HCT116 (cell line): ENCODE data around the gene KIAA1549. TPM values are rescaled to one million over a fixed set of nuclear protein-coding genes. Genes with fewer than 3 reads are reported as not detected.

Experiments
- ATAC-seq: fragments of 200-7000 bp; cut with Tn5 transposase; 2 replicates; pipeline ENCODE4 v1.9.1; 2020; ENCODE audit warnings: mild to moderate bottlenecking, moderate library complexity
- BruUV-seq: library from RNA; stranded (reverse); fragments of 400-500 nt; replicated peaks from 2 replicates; lab custom pipeline; 2021; lab: Mats Ljungman, UMichigan
- CTCF ChIA-PET: fragments of 300-600 bp; sonication (Branson Sonifier 250); formaldehyde crosslinking; loops from one replicate; lab custom pipeline; 2021; ENCODE audit warnings: antibody characterized with exemption; lab: Charles Lee
- POLR2A ChIA-PET: fragments of 300-600, 350-600 bp; sonication (Branson Sonifier 250); formaldehyde crosslinking; loops from one replicate; lab custom pipeline; 2021; ENCODE audit warnings: antibody characterized with exemption; lab: Charles Lee
- RAD21 ChIA-PET, 2 experiments: fragments of 300-600 bp; sonication (Branson Sonifier 250); formaldehyde crosslinking; loops; one replicate each; lab custom pipeline; 2023; ENCODE audit warnings: low total read pairs in 2 of 2; ENCODE audit not compliant: uncharacterized antibody in 2 of 2, unreplicated experiment in 2 of 2, low non-redundant PET in 1 of 2; lab: Charles Lee
- DNase-seq: peaks from one replicate; pipeline ENCODE4 v3.0.0-alpha.2; 2010; ENCODE audit warnings: low read depth, low spot score
- H2AFZ ChIP-seq: fragments of 200-600 bp; shearing (Covaris generic), sonication (generic); 2 replicates; pipeline ENCODE4 v1.6.1; 2017; ENCODE audit warnings: low read depth, mixed run types, mixed read lengths, antibody characterized with exemption, low read length; ENCODE audit not compliant: poor library complexity, severe bottlenecking
- H3K27ac ChIP-seq: 2 replicates; pipeline ENCODE4 v1.5.1; 2012; ENCODE audit warnings: low read depth, low read length
- H3K27me3 ChIP-seq: fragments of 200-600 bp; sonication (generic); 2 replicates; pipeline ENCODE4 v1.6.1; 2016; ENCODE audit warnings: mixed run types, low read length, mixed read lengths; ENCODE audit not compliant: insufficient read depth
- H3K36me3 ChIP-seq, 2 experiments: fragments of 200-500 bp in 1 of 2; fragments of 200-600 bp in 1 of 2; sonication (Bioruptor generic) in 1 of 2; sonication (generic) in 1 of 2; 2 replicates each; pipeline versions ENCODE4 v1.5.1 to v1.6.1; 2014 to 2016; ENCODE audit warnings: low read length in 2 of 2, inconsistent platforms in 1 of 2, mixed read lengths in 1 of 2, mixed run types in 1 of 2; ENCODE audit not compliant: insufficient read depth in 2 of 2, control insufficient read depth in 1 of 2
- H3K4me1 ChIP-seq, 2 experiments: fragments of 200-600 bp in 1 of 2; sonication (generic) in 1 of 2; 2 replicates each; pipeline versions ENCODE4 v1.5.1 to v1.6.1; 2012 to 2017; ENCODE audit warnings: low read length in 2 of 2, inconsistent platforms in 1 of 2, mild to moderate bottlenecking in 1 of 2, mixed read lengths in 1 of 2, mixed run types in 1 of 2, moderate library complexity in 1 of 2; ENCODE audit not compliant: insufficient read depth in 2 of 2, control insufficient read depth in 1 of 2
- H3K4me2 ChIP-seq: fragments of 200-600 bp; sonication (generic); 2 replicates; pipeline ENCODE4 v1.6.1; 2017; ENCODE audit warnings: mixed run types, low read length, mixed read lengths
- H3K4me3 ChIP-seq, 2 experiments: fragments of 200-600 bp in 1 of 2; sonication (generic) in 1 of 2; replicated peaks in 1 of 2; 2 replicates each; pipeline ENCODE4 v1.5.1; 2011 to 2016; ENCODE audit warnings: low read length in 2 of 2, control low read depth in 1 of 2, low read depth in 1 of 2, mild to moderate bottlenecking in 1 of 2, mixed read lengths in 1 of 2, mixed run types in 1 of 2
- H3K79me2 ChIP-seq: fragments of 200-600 bp; sonication (generic); 2 replicates; pipeline ENCODE4 v1.6.1; 2017; ENCODE audit warnings: mild to moderate bottlenecking, mixed run types, low read length, moderate library complexity, mixed read lengths; ENCODE audit not compliant: insufficient read depth
- H3K9ac ChIP-seq: fragments of 200-600 bp; sonication (generic); 2 replicates; pipeline ENCODE4 v1.6.1; 2016; ENCODE audit warnings: low read length, mixed read lengths
- H3K9me2 ChIP-seq: fragments of 200-600 bp; sonication (generic), shearing (Covaris generic); 2 replicates; pipeline ENCODE4 v1.6.1; 2017; ENCODE audit warnings: mixed run types, mild to moderate bottlenecking, moderate library complexity; ENCODE audit not compliant: insufficient read depth
- H3K9me3 ChIP-seq, 2 experiments: fragments of 200-500 bp in 1 of 2; fragments of 200-600 bp in 1 of 2; sonication (Bioruptor generic) in 1 of 2; sonication (generic) in 1 of 2; 2 replicates each; pipeline ENCODE4 v1.6.1; 2014 to 2017; ENCODE audit warnings: low read length in 2 of 2, mixed read lengths in 2 of 2, inconsistent platforms in 1 of 2, low read depth in 1 of 2, mild to moderate bottlenecking in 1 of 2, mixed run types in 1 of 2, moderate library complexity in 1 of 2; ENCODE audit not compliant: control insufficient read depth in 1 of 2, insufficient read depth in 1 of 2
- H4K20me1 ChIP-seq: fragments of 200-600 bp; sonication (generic), shearing (Covaris generic); 2 replicates; pipeline ENCODE4 v1.6.1; 2017; ENCODE audit warnings: mixed run types, mild to moderate bottlenecking, moderate library complexity; ENCODE audit not compliant: insufficient read depth
- CBX3 ChIP-seq: IDR thresholded peaks from 2 replicates; pipeline ENCODE4 v1.6.1; 2012; ENCODE audit warnings: low read depth
- CEBPB ChIP-seq: IDR thresholded peaks from 2 replicates; pipeline ENCODE4 v1.6.1; 2012; ENCODE audit warnings: low read depth
- EZH2phosphoT487 ChIP-seq: fragments of 200-600 bp; IDR thresholded peaks from 2 replicates; pipeline ENCODE4 v1.6.1; 2018; ENCODE audit warnings: antibody characterized with exemption, borderline replicate concordance
- FOSL1 ChIP-seq: IDR thresholded peaks from 2 replicates; pipeline ENCODE4 v1.6.1; 2012; ENCODE audit warnings: low read depth
- JUND ChIP-seq: IDR thresholded peaks from 2 replicates; pipeline ENCODE4 v1.6.1; 2012
- MAX ChIP-seq: IDR thresholded peaks from 2 replicates; pipeline ENCODE4 v1.6.1; 2012
- RAD21 ChIP-seq: IDR thresholded peaks from 2 replicates; pipeline ENCODE4 v1.6.1; 2012; ENCODE audit warnings: low read depth, mild to moderate bottlenecking
- REST ChIP-seq: IDR thresholded peaks from 2 replicates; pipeline ENCODE4 v1.6.1; 2012; ENCODE audit warnings: low read depth
- SIN3A ChIP-seq: IDR thresholded peaks from 2 replicates; pipeline ENCODE4 v1.6.1; 2012; ENCODE audit warnings: low read depth
- SP1 ChIP-seq: IDR thresholded peaks from 2 replicates; pipeline ENCODE4 v1.6.1; 2012; ENCODE audit warnings: low read depth
- SRF ChIP-seq: IDR thresholded peaks from 2 replicates; pipeline ENCODE4 v1.6.1; 2012; ENCODE audit warnings: low read depth
- YY1 ChIP-seq: IDR thresholded peaks from 2 replicates; pipeline ENCODE4 v1.6.1; 2011; ENCODE audit warnings: low read length, low read depth, moderate library complexity, mild to moderate bottlenecking; ENCODE audit not compliant: insufficient replicate concordance; ENCODE audit errors: extremely low read depth
- ZFX ChIP-seq: fragments of 450-650 bp; IDR thresholded peaks from 2 replicates; pipeline ENCODE4 v1.6.1; 2017
- ZNF274 ChIP-seq: fragments of 200-500 bp; sonication (Bioruptor generic); IDR thresholded peaks from 2 replicates; pipeline ENCODE4 v1.6.1; 2014; ENCODE audit warnings: mild to moderate bottlenecking, low read depth, low read length, inconsistent platforms
- intact Hi-C: fragments of 100-400 bp; cut with micrococcal nuclease; formaldehyde crosslinking; loops from 2 replicates; pipeline ENCODE4 v1.10.0; 2022
- total RNA-seq: library from RNA; stranded (reverse); gene quantifications from one replicate; pipeline ENCODE4 v1.2.1, GENCODE V29; 2021; ENCODE audit not compliant: unreplicated experiment

Gene KIAA1549
- total RNA-seq, 1 experiment from 2014 or later: 3.9 TPM

- DNase-seq: no peak
- no TSS peak for BruUV-seq
- CTCF ChIA-PET: no interaction called here
- Histone ChIP-seq H3K36me3 (no peaks in the 10 kb centered on the region), H3K27me3 (no peaks in the 10 kb centered on the region), H2AFZ (no peak overlapping the region), H3K9me2 (no peaks in the 10 kb centered on the region), H3K9me3 (no peaks in the 10 kb centered on the region), H3K9ac (no peak overlapping the region), H3K4me3 (no peak overlapping the region), H3K79me2 (no peaks in the 10 kb centered on the region), H3K4me2 (no peak overlapping the region), H3K4me1 (peaks cover 0 to 8% of the 10 kb centered on the region in 2 experiments; a peak in 3 of 4 replicates), H3K27ac (no peak overlapping the region), H4K20me1 (no peaks in the 10 kb centered on the region)
- intact Hi-C loops: no loop called here
- POLR2A ChIA-PET: no interaction called here
- RAD21 ChIA-PET: no interaction called here
- no peak for ATAC-seq
- TF ChIP-seq CBX3: no peak
- TF ChIP-seq FOSL1: no peak
- TF ChIP-seq ZFX: no peak
- no peak for TF ChIP-seq JUND
- TF ChIP-seq SIN3A: no peak
- no peak for TF ChIP-seq REST
- no peak for TF ChIP-seq YY1
- TF ChIP-seq RAD21: no peak
- TF ChIP-seq CEBPB: no peak
- no peak for TF ChIP-seq EZH2phosphoT487
- no peak for TF ChIP-seq SP1
- no peak for TF ChIP-seq ZNF274
- TF ChIP-seq MAX: no peak
- no peak for TF ChIP-seq SRF
Observed at GRCh38 chr7:138926241-138926612, 55.0 kb downstream of the KIAA1549 start.
